SH-SY5Y (cell line): Measurements from ENCODE around the gene HSD3B1.

Experiments used
- GATA2 ChIP-seq: IDR thresholded peaks from 2 replicates; pipeline ENCODE4 v1.6.1; 2011; ENCODE audit warnings: mild to moderate bottlenecking, low read depth, low read length
- GATA3 ChIP-seq: IDR thresholded peaks from 2 replicates; pipeline ENCODE4 v1.6.1; 2011; ENCODE audit warnings: low read depth, mild to moderate bottlenecking, low read length, moderate library complexity

DNA sequence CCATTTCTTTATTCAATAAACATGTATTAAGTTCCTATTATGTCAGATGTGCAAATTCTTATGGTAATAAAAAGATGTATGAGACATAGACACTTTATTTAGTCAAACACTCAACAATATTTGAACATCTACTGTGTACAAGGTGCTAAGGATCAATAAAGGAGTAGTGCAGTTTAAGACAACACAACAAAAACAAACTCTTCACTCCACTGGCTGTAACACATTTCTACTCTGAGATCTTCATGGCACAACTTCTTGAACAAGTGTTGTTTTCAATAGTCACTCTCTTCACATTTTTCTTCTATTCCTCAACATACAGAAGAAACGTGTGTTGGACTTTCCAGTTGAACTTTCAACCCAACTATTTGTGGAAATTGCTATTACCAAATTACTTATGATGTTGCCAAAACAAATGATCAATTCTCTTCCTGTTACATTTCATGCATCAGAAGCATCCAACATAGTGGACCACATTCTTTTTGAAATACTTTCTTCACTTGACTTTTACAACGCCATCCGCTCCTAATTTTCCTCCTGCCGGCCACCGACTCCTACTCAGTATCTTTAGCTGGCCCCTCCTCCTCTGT, 25.4 kb downstream of the HSD3B1 start:
- no peak for TF ChIP-seq GATA2
- TF ChIP-seq GATA3, result no peak
